ENCODE results near the gene CXCL3.

Gene CXCL3

GRCh38 chr4:74023709-74024108 is 14.8 kb downstream of the CXCL3 start:
- no peak for TF ChIP-seq CTCF (conservative IDR thresholded peaks at IDR 0.05; ENCODE audit: low read depth, low read length)
- H3K27me3 ChIP-seq (ENCODE audit: insufficient read depth, low read depth): no peaks in the 10 kb centered on the region
- H4K20me1 ChIP-seq (ENCODE audit: insufficient read depth): no peaks in the 10 kb centered on the region
- H3K9ac ChIP-seq: no peak overlapping the region
- no peak overlapping the region for H2AFZ ChIP-seq (ENCODE audit: low read depth)
- H3K79me2 ChIP-seq (ENCODE audit: insufficient read depth, low read depth): no peaks in the 10 kb centered on the region
- H3K4me3 ChIP-seq (IDR thresholded peaks at IDR 0.05; ENCODE audit: insufficient read depth, low read depth, low read length): no peak overlapping the region
- H3K4me1 ChIP-seq (ENCODE audit: low read depth, poor library complexity, severe bottlenecking): no peaks in the 10 kb centered on the region
- H3K27ac ChIP-seq: no peak overlapping the region
- no peaks in the 10 kb centered on the region for H3K36me3 ChIP-seq (ENCODE audit: insufficient read depth)
- H3K4me2 ChIP-seq: no peak overlapping the region

DNA sequence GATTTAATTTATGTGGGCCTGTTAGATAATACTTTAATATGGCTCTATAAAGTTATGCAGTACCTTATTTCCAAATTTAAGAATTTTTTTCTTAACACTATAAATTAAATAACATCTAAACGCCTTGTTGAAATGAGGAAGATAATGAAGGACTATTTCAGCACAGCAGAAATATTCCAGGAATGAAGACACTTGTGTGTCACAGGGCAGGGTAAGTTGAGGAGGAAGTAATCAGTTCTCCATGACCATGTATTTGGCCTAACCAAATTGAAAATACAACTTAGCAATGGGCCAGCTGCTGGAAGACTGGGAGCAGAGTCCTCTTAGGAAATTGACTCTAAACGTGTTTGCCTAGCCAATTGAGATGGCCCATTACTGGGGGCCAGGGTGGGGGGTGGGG is 16.9 kb downstream of the CXCL3 start:
- no peak overlapping the region for H2AFZ ChIP-seq (ENCODE audit: low read depth)
- H3K4me3 ChIP-seq (IDR thresholded peaks at IDR 0.05; ENCODE audit: insufficient read depth, low read depth, low read length): no peak overlapping the region
- no peak for TF ChIP-seq CTCF (conservative IDR thresholded peaks at IDR 0.05; ENCODE audit: low read depth, low read length)
- H3K9ac ChIP-seq: no peak overlapping the region
- no peaks in the 10 kb centered on the region for H3K36me3 ChIP-seq (ENCODE audit: insufficient read depth)
- H3K4me1 ChIP-seq (ENCODE audit: low read depth, poor library complexity, severe bottlenecking): no peaks in the 10 kb centered on the region
- H3K79me2 ChIP-seq (ENCODE audit: insufficient read depth, low read depth): no peaks in the 10 kb centered on the region
- H3K4me2 ChIP-seq: no peak overlapping the region
- no peaks in the 10 kb centered on the region for H3K27me3 ChIP-seq (ENCODE audit: insufficient read depth, low read depth)
- H3K27ac ChIP-seq: no peak overlapping the region
- no peaks in the 10 kb centered on the region for H4K20me1 ChIP-seq (ENCODE audit: insufficient read depth)

GRCh38 chr4:74018771-74019170 is 19.7 kb downstream of the CXCL3 start:
- Histone ChIP-seq H3K4me2 (no peak overlapping the region), H3K36me3 (ENCODE audit: insufficient read depth) (no peaks in the 10 kb centered on the region), H3K4me1 (ENCODE audit: low read depth, poor library complexity, severe bottlenecking) (no peaks in the 10 kb centered on the region), H3K79me2 (ENCODE audit: insufficient read depth, low read depth) (no peaks in the 10 kb centered on the region), H3K27ac (no peak overlapping the region), H3K4me3 (IDR thresholded peaks at IDR 0.05; ENCODE audit: insufficient read depth, low read depth, low read length) (no peak overlapping the region), H3K27me3 (ENCODE audit: insufficient read depth, low read depth) (no peaks in the 10 kb centered on the region), H3K9ac (no peak overlapping the region), H4K20me1 (ENCODE audit: insufficient read depth) (no peaks in the 10 kb centered on the region), H2AFZ (ENCODE audit: low read depth) (no peak overlapping the region)
- no peak for TF ChIP-seq CTCF (conservative IDR thresholded peaks at IDR 0.05; ENCODE audit: low read depth, low read length)

DNA sequence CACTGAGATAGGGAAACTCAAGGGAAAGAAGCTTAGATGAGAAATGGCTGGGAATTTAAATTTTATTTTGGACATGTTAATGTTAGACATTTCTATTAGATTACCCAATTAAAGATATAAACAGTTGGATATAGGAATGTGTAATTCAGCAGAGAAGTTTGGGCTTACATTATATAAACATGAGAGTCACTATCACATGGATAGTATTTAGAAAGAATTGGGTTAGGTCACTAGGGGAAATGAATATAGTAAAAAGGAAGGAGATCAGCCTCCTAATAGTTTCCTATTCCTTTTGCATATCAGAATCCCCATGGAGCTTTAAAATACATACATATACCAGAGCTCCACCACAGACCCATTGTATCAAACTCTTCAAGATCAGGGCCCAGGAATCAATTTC is 20.4 kb downstream of the CXCL3 start:
- Histone ChIP-seq H3K4me2 (no peak overlapping the region), H3K9ac (no peak overlapping the region), H2AFZ (ENCODE audit: low read depth) (no peak overlapping the region), H3K79me2 (ENCODE audit: insufficient read depth, low read depth) (no peaks in the 10 kb centered on the region), H3K27me3 (ENCODE audit: insufficient read depth, low read depth) (no peaks in the 10 kb centered on the region), H3K36me3 (ENCODE audit: insufficient read depth) (no peaks in the 10 kb centered on the region), H4K20me1 (ENCODE audit: insufficient read depth) (no peaks in the 10 kb centered on the region), H3K4me1 (ENCODE audit: low read depth, poor library complexity, severe bottlenecking) (no peaks in the 10 kb centered on the region), H3K27ac (no peak overlapping the region), H3K4me3 (IDR thresholded peaks at IDR 0.05; ENCODE audit: insufficient read depth, low read depth, low read length) (no peak overlapping the region)
- TF ChIP-seq CTCF (conservative IDR thresholded peaks at IDR 0.05; ENCODE audit: low read depth, low read length): no peak

DNA sequence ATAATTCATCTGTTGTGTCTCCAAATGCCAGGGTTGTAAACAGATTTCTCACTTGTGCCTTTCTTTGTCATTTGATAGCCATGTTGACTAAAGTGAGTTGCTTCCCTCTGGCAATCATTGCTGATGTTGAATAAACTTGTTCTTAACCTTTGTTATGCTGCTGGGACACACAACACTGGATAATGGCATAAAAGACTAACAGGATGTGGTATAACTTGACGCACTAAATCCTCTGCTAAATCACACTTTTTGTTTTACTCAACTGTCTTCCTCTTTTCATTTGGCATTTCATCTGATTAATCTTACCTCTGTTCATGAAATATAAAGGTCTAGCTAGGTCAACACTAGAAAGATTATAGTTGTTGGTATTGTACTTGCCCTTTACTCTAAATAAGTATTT is 22.4 kb downstream of the CXCL3 start:
- Histone ChIP-seq H3K36me3 (ENCODE audit: insufficient read depth) (no peaks in the 10 kb centered on the region), H3K4me1 (ENCODE audit: low read depth, poor library complexity, severe bottlenecking) (no peaks in the 10 kb centered on the region), H3K79me2 (ENCODE audit: insufficient read depth, low read depth) (no peaks in the 10 kb centered on the region), H3K27ac (no peak overlapping the region), H2AFZ (ENCODE audit: low read depth) (no peak overlapping the region), H3K9ac (no peak overlapping the region), H4K20me1 (ENCODE audit: insufficient read depth) (no peaks in the 10 kb centered on the region), H3K27me3 (ENCODE audit: insufficient read depth, low read depth) (no peaks in the 10 kb centered on the region), H3K4me3 (IDR thresholded peaks at IDR 0.05; ENCODE audit: insufficient read depth, low read depth, low read length) (no peak overlapping the region), H3K4me2 (no peak overlapping the region)
- no peak for TF ChIP-seq CTCF (conservative IDR thresholded peaks at IDR 0.05; ENCODE audit: low read depth, low read length)

Measured in KMS-11 (cell line).